HepG2 (cell line): Measurements from ENCODE around the gene SELENOW. TPM values are rescaled to one million over a fixed set of nuclear protein-coding genes. Genes with fewer than 3 reads are reported as not detected.
A peak's percentile ranks its signal among the peaks of the same experiment; 100 is the strongest.

Experiments
- ARNT2 ChIP-seq: sonication (generic); formaldehyde crosslinking; IDR thresholded peaks from 2 replicates; pipeline ENCODE4 v1.8.0; 2022; ENCODE audit warnings: mild to moderate bottlenecking, low read depth, missing genetic modification reagents, moderate library complexity
- ATF2 ChIP-seq: sonication (generic); formaldehyde crosslinking; IDR thresholded peaks from 2 replicates; pipeline ENCODE4 v1.4.0; 2020; ENCODE audit warnings: missing genetic modification reagents
- ATF5 ChIP-seq: sonication (generic); formaldehyde crosslinking; IDR thresholded peaks from 2 replicates; pipeline ENCODE4 v1.4.0; 2020; ENCODE audit warnings: mild to moderate bottlenecking, low read depth, missing genetic modification reagents
- CHD2 ChIP-seq: IDR thresholded peaks from 2 replicates; pipeline ENCODE4 v1.6.1; 2011; ENCODE audit warnings: low read depth, low read length, improper control_type of control experiment
- CHD4 ChIP-seq: fragments of 200-600 bp; sonication (generic); IDR thresholded peaks from 2 replicates; pipeline ENCODE4 v1.7.0; 2017; ENCODE audit warnings: mild to moderate bottlenecking, low read length, borderline replicate concordance
- EP300 ChIP-seq, 3 experiments: sonication (generic) in 1 of 3; formaldehyde crosslinking in 1 of 3; IDR thresholded peaks; 2 replicates each; pipeline versions ENCODE4 v1.5.1 to v1.6.1; 2011 to 2020; ENCODE audit warnings: low read depth in 2 of 3, low read length in 2 of 3, borderline replicate concordance in 1 of 3, improper control_type of control experiment in 1 of 3, mild to moderate bottlenecking in 1 of 3, missing genetic modification reagents in 1 of 3, moderate library complexity in 1 of 3
- ESRRA ChIP-seq: sonication (generic); formaldehyde crosslinking; IDR thresholded peaks from 2 replicates; pipeline ENCODE4 v1.5.1; 2020; ENCODE audit warnings: mild to moderate bottlenecking, low read depth, missing genetic modification reagents
- FOXA3 ChIP-seq: IDR thresholded peaks from 2 replicates; pipeline ENCODE4 v1.6.1; 2016; ENCODE audit warnings: missing genetic modification reagents, missing compliant biosample characterization
- GATAD2A ChIP-seq: IDR thresholded peaks from 2 replicates; pipeline ENCODE4 v1.6.1; 2016
- GLI4 ChIP-seq: sonication (generic); formaldehyde crosslinking; IDR thresholded peaks from 2 replicates; pipeline ENCODE4 v1.5.1; 2020; ENCODE audit warnings: missing genetic modification reagents, mild to moderate bottlenecking, moderate library complexity, borderline replicate concordance
- JUND ChIP-seq: sonication (generic); formaldehyde crosslinking; IDR thresholded peaks from 2 replicates; pipeline ENCODE4 v1.8.0; 2022; ENCODE audit warnings: mild to moderate bottlenecking, missing genetic modification reagents
- KLF9 ChIP-seq: IDR thresholded peaks from 2 replicates; pipeline ENCODE4 v1.6.1; 2016; ENCODE audit warnings: low read depth
- NFYB ChIP-seq: sonication (generic); formaldehyde crosslinking; IDR thresholded peaks from 2 replicates; pipeline ENCODE4 v1.4.0; 2020; ENCODE audit warnings: missing genetic modification reagents
- PLRG1 ChIP-seq: fragments of 450-650 bp; conservative IDR thresholded peaks from 2 replicates; pipeline ENCODE4 v1.6.1; 2016
- REST ChIP-seq, 2 experiments: IDR thresholded peaks; 2 replicates each; pipeline ENCODE4 v1.6.1; 2011 to 2012; ENCODE audit warnings: low read length in 2 of 2, borderline replicate concordance in 1 of 2, low read depth in 1 of 2, mild to moderate bottlenecking in 1 of 2, moderate library complexity in 1 of 2
- RNF2 ChIP-seq: fragments of 450-650 bp; conservative IDR thresholded peaks from 2 replicates; pipeline ENCODE4 v1.6.1; 2016; ENCODE audit warnings: low read depth
- SP5 ChIP-seq: IDR thresholded peaks from 2 replicates; pipeline ENCODE4 v1.6.1; 2016; ENCODE audit warnings: low read depth, borderline replicate concordance
- SPEN ChIP-seq: sonication (generic); formaldehyde crosslinking; IDR thresholded peaks from 2 replicates; pipeline ENCODE4 v1.5.1; 2020; ENCODE audit warnings: low read depth, mild to moderate bottlenecking, missing genetic modification reagents
- SRY ChIP-seq: sonication (generic); formaldehyde crosslinking; IDR thresholded peaks from 2 replicates; pipeline ENCODE4 v1.8.0; 2022; ENCODE audit warnings: mild to moderate bottlenecking, missing genetic modification reagents
- TBL1XR1 ChIP-seq: fragments of 150-350 bp; IDR thresholded peaks from 2 replicates; pipeline ENCODE4 v1.6.1; 2014; ENCODE audit warnings: borderline replicate concordance, low read length; ENCODE audit not compliant: partially characterized antibody
- ZNF224 ChIP-seq: sonication (generic); formaldehyde crosslinking; IDR thresholded peaks from 2 replicates; pipeline ENCODE4 v1.5.0; 2020; ENCODE audit warnings: mild to moderate bottlenecking, missing genetic modification reagents
- ZNF597 ChIP-seq: sonication (generic); formaldehyde crosslinking; IDR thresholded peaks from 2 replicates; pipeline ENCODE4 v1.5.0; 2020; ENCODE audit warnings: missing genetic modification reagents
- ZNF713 ChIP-seq: sonication (generic); formaldehyde crosslinking; IDR thresholded peaks from 2 replicates; pipeline ENCODE4 v1.4.0; 2020; ENCODE audit warnings: mild to moderate bottlenecking, missing genetic modification reagents
- polyA plus RNA-seq, 8 experiments: library from polyadenylated mRNA; depleted of rRNA in 3 of 8; stranded (reverse) in 7 of 8; unstranded in 1 of 8; fragments of >200 nt; fragmentation: Illumina TruSeq in 4 of 8; extraction: Trizol in 4 of 8; gene quantifications; 2 replicates each; pipeline versions ENCODE4 v1.2.1 to v1.2.3, GENCODE V29; 2011 to 2016; ENCODE audit warnings: low read depth in 4 of 8, missing spikeins in 1 of 8, mixed read lengths in 1 of 8; ENCODE audit not compliant: insufficient read depth in 1 of 8
- total RNA-seq, 5 experiments: library from RNA; depleted of rRNA; stranded (reverse); fragments of >200 nt; fragmentation: Illumina TruSeq; extraction: Trizol; gene quantifications; 2 replicates each; pipeline ENCODE4 v1.2.3, GENCODE V29; 2016; ENCODE audit warnings: low read depth in 1 of 5

The SELENOW gene
- total and polyA plus RNA-seq, 2 of the 13 experiments (the other 11 are each of a cell fraction or from before 2014, with no cell fraction given) = 50.3 to 64.7 TPM

- TF ChIP-seq CHD4 (peak; percentile 34), PLRG1 (no peak), REST (IDR thresholded peaks at IDR 0.05; ENCODE audit: borderline replicate concordance in 1 of 2, low read depth in 1 of 2, low read length in 2 of 2) (peak in 1 of 2 experiments; percentile 53; a peak in 1 of 4 replicates), TBL1XR1 (no peak), RNF2 (0 out of 2 replicates have a peak, but pooled peaks have one; percentile 37), ESRRA (0 out of 2 replicates have a peak, but pooled peaks have one; percentile 40), ZNF597 (CRISPR knock-in tag) (no peak), ATF2 (CRISPR knock-in tag) (peak; percentile 46; the same call in 1 of the 2 replicates), JUND (CRISPR knock-in tag) (no peak), ATF5 (no peak), KLF9 (CRISPR knock-in tag) (no peak), ZNF224 (CRISPR knock-in tag) (no peak), FOXA3 (CRISPR knock-in tag) (peak; percentile 42), SP5 (CRISPR knock-in tag) (peak; percentile 99), GLI4 (CRISPR knock-in tag) (peak; percentile 93; the same call in 1 of the 2 replicates), NFYB (CRISPR knock-in tag) (peak; percentile 49; the same call in 1 of the 2 replicates), GATAD2A (CRISPR knock-in tag) (peak; percentile 28; the same call in 1 of the 2 replicates), EP300 (IDR thresholded peaks at IDR 0.05; ENCODE audit: low read depth in 2 of 2, low read length in 2 of 2) (no peak), EP300 (CRISPR knock-in tag; IDR thresholded peaks at IDR 0.05; ENCODE audit: borderline replicate concordance) (no peak), ARNT2 (no peak), SRY (CRISPR knock-in tag) (peak; percentile 67; the same call in 1 of the 2 replicates), ZNF713 (CRISPR knock-in tag) (no peak), CHD2 (no peak), SPEN (peak; percentile 83)
Observed at GRCh38 chr19:47745010-47745901, 33.2 kb upstream of the SELENOW start, which contains the start of gene NOP53 (continued).
